K562 (cell line): ENCODE measurements around the gene STK17A. TPM values are rescaled to one million over a fixed set of nuclear protein-coding genes. Genes with fewer than 3 reads are reported as not detected.
A peak's percentile ranks its signal among the peaks of the same experiment; 100 is the strongest.

Experiments used
- SP2 ChIP-seq: IDR thresholded peaks from 2 replicates; pipeline ENCODE4 v1.6.1; 2011; ENCODE audit warnings: mild to moderate bottlenecking, low read depth, low read length, moderate library complexity; ENCODE audit not compliant: poor library complexity, severe bottlenecking; ENCODE audit errors: extremely low read depth
- ZNF232 ChIP-seq: sonication (generic); formaldehyde crosslinking; IDR thresholded peaks from 2 replicates; pipeline ENCODE4 v1.8.0; 2022; ENCODE audit warnings: mild to moderate bottlenecking, missing genetic modification reagents
- ZNF347 ChIP-seq: fragments of 450-650 bp; formaldehyde crosslinking; IDR thresholded peaks from 2 replicates; pipeline ENCODE4 v1.4.0; 2020; ENCODE audit warnings: low read depth, mild to moderate bottlenecking, moderate library complexity
- polyA plus RNA-seq, 8 experiments: library from polyadenylated mRNA; depleted of rRNA in 4 of 8; stranded (reverse) in 5 of 8; unstranded in 3 of 8; fragments of >200 nt; fragmentation: Nextera tagmentation in 2 of 8; fragmentation: Illumina TruSeq in 1 of 8; extraction: Ambion mirVana in 2 of 8; extraction: Trizol in 1 of 8; gene quantifications; 2 replicates each; pipeline versions ENCODE4 v1.2.1 to v1.2.3, GENCODE V29; 2011 to 2014; ENCODE audit warnings: inconsistent platforms in 1 of 8, missing spikeins in 1 of 8
- total RNA-seq, 7 experiments: library from RNA; depleted of rRNA in 6 of 7; stranded (reverse); fragments of >200 nt in 6 of 7; fragmentation: Illumina TruSeq in 2 of 7; extraction: Trizol in 2 of 7; gene quantifications; 2 replicates each; pipeline versions ENCODE4 v1.2.1 to v1.2.3, GENCODE V29; 2011 to 2021; ENCODE audit warnings: low replicate concordance in 1 of 7
- TF ChIP-seq, protein P1 (sequence below), 2 experiments: IDR thresholded peaks in 1 of 2; conservative IDR thresholded peaks in 1 of 2; 2 replicates each; pipeline ENCODE4 v1.6.1; 2016; ENCODE audit warnings: low read depth in 2 of 2, mild to moderate bottlenecking in 1 of 2, missing compliant biosample characterization in 1 of 2, missing genetic modification characterization in 1 of 2, moderate library complexity in 1 of 2
- TF ChIP-seq, protein P2 (sequence below): fragments of 250-450 bp; sonication (Bioruptor Pico); IDR thresholded peaks from 2 replicates; pipeline ENCODE4 v1.5.0; 2022; ENCODE audit warnings: mild to moderate bottlenecking

Gene STK17A
- total and polyA plus RNA-seq, 9 of the 15 experiments (the other 6 are each of a cell fraction or from before 2014, with no cell fraction given) = 3.4 to 16.3 (median 13.2) TPM

DNA sequence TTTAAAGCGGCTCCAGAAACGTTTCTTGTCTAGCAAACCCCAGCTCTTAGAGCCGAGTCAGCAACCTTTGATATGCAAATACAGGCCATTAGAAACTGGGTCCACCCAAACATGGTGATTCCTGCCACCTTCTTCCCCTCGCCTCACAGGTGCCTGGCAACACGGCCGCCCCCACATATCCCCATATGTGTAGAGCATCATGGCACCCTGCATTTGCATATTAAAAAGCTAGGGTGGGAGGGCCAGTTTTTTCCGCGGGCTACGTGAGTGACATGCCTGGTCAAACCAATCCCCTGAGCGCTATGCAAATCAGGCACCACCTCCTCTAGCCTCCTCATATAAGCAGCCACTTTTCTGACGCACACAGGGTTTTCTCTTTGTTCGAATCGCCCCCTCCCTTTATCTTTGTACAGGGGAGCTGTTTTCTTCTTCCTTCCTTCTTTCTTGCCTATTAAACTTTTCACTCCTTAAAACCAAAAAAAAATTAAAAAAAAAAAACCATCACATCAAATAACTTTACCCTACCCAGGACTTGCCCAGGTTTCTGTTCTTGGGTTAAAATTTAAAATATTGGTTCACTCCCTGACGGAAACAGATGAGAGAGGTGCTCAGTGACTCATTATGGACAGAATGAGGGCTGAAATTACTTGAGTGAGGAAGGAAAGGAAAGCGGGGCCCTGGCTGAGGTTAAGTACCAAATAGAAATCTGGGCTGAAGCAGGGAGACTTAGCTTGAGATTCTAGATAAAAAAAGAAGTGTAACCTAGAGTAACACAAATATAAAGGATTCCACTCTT is 86.6 kb downstream of the STK17A start (continued):
- TF ChIP-seq, protein P1, sequence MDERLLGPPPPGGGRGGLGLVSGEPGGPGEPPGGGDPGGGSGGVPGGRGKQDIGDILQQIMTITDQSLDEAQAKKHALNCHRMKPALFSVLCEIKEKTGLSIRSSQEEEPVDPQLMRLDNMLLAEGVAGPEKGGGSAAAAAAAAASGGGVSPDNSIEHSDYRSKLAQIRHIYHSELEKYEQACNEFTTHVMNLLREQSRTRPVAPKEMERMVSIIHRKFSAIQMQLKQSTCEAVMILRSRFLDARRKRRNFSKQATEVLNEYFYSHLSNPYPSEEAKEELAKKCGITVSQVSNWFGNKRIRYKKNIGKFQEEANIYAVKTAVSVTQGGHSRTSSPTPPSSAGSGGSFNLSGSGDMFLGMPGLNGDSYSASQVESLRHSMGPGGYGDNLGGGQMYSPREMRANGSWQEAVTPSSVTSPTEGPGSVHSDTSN (CRISPR knock-in tag; IDR thresholded peaks at IDR 0.05; ENCODE audit: low read depth) = no peak
- TF ChIP-seq, protein P1 (tag; conservative IDR thresholded peaks at IDR 0.05; ENCODE audit: low read depth) = peak; percentile 34; the same call in 1 of the 2 replicates
- TF ChIP-seq ZNF347 (CRISPR knock-in tag) = no peak
- no peak for TF ChIP-seq ZNF232
- no peak for TF ChIP-seq SP2
- TF ChIP-seq, protein P2, sequence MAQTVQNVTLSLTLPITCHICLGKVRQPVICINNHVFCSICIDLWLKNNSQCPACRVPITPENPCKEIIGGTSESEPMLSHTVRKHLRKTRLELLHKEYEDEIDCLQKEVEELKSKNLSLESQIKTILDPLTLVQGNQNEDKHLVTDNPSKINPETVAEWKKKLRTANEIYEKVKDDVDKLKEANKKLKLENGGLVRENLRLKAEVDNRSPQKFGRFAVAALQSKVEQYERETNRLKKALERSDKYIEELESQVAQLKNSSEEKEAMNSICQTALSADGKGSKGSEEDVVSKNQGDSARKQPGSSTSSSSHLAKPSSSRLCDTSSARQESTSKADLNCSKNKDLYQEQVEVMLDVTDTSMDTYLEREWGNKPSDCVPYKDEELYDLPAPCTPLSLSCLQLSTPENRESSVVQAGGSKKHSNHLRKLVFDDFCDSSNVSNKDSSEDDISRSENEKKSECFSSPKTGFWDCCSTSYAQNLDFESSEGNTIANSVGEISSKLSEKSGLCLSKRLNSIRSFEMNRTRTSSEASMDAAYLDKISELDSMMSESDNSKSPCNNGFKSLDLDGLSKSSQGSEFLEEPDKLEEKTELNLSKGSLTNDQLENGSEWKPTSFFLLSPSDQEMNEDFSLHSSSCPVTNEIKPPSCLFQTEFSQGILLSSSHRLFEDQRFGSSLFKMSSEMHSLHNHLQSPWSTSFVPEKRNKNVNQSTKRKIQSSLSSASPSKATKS (CRISPR knock-in tag) = no peak
